ENCODE results near the gene DNAJC4.
A peak's percentile ranks its signal among the peaks of the same experiment; 100 is the strongest.

Gene DNAJC4

GRCh38 chr11:64230985-64231365, 627 bp downstream of the DNAJC4 start:
- no peak for DNase-seq

GRCh38 chr11:64231546-64231945, 1.2 kb downstream of the DNAJC4 start:
- DNase-seq, result no peak

- DNase-seq, result no peak
Observed at GRCh38 chr11:64232182-64232966, 2.0 kb downstream of the DNAJC4 start.

GRCh38 chr11:64232967-64233315, 2.6 kb downstream of the DNAJC4 start:
- no peak for DNase-seq

- DNase-seq, result peak; percentile 81
Observed at GRCh38 chr11:64233913-64234586, 3.7 kb downstream of the DNAJC4 start, which contains the start of gene VEGFB. Gene VEGFB (plus strand): TSS chr11:64234584. CDS start chr11:64234834, 250 bp downstream.

- DNase-seq, result peak; percentile 59
Observed at GRCh38 chr11:64234647-64235379, 4.5 kb downstream of the DNAJC4 start.

- DNase-seq, result no peak
Observed at GRCh38 chr11:64235437-64236161, 5.3 kb downstream of the DNAJC4 start.

GRCh38 chr11:64237484-64237951, 7.2 kb downstream of the DNAJC4 start:
- no peak for DNase-seq

GRCh38 chr11:64238076-64238475, 7.7 kb downstream of the DNAJC4 start:
- no peak for DNase-seq

- DNase-seq, result no peak
Observed at GRCh38 chr11:64238999-64239398, 8.7 kb downstream of the DNAJC4 start.

- peak; percentile 21 for DNase-seq
Observed at GRCh38 chr11:64239662-64240434, 9.5 kb downstream of the DNAJC4 start.

- DNase-seq, result peak; percentile 99
Observed at GRCh38 chr11:64240435-64241240, 10.3 kb downstream of the DNAJC4 start, which contains the start of gene FKBP2. Gene FKBP2 (plus strand): TSS chr11:64241095. CDS start chr11:64242388, 1,293 bp downstream.

GRCh38 chr11:64241241-64241490, 10.8 kb downstream of the DNAJC4 start:
- DNase-seq, result peak; percentile 100

GRCh38 chr11:64241491-64242374, 11.4 kb downstream of the DNAJC4 start:
- peak; percentile 29 for DNase-seq

GRCh38 chr11:64243236-64243854, 13.0 kb downstream of the DNAJC4 start:
- DNase-seq, result no peak

GRCh38 chr11:64244107-64244506, 13.8 kb downstream of the DNAJC4 start:
- no peak for DNase-seq

GRCh38 chr11:64244966-64245365, 14.6 kb downstream of the DNAJC4 start:
- no peak for DNase-seq

GRCh38 chr11:64245401-64245796, 15.1 kb downstream of the DNAJC4 start:
- peak; percentile 39 for DNase-seq

GRCh38 chr11:64245797-64246620, 15.7 kb downstream of the DNAJC4 start:
- peak; percentile 78 for DNase-seq

Data from activated CD4-positive, alpha-beta T cell treated with anti-CD3 and anti-CD28 coated beads, Interleukin-2, Interleukin-6, amounts not matched to agents 100 ng/mL and 50 ng/mL, durations not matched to agents 16 hours and 8 hours (primary cell).